HepG2 (cell line): ENCODE data around the gene HLA-C. TPM values are rescaled to one million over a fixed set of nuclear protein-coding genes. Genes with fewer than 3 reads are reported as not detected.

Experiments used
- polyA plus RNA-seq, 8 experiments: library from polyadenylated mRNA; depleted of rRNA in 3 of 8; stranded (reverse) in 7 of 8; unstranded in 1 of 8; fragments of >200 nt; fragmentation: Illumina TruSeq in 4 of 8; extraction: Trizol in 4 of 8; gene quantifications; 2 replicates each; pipeline versions ENCODE4 v1.2.1 to v1.2.3, GENCODE V29; 2011 to 2016; ENCODE audit warnings: low read depth in 4 of 8, missing spikeins in 1 of 8, mixed read lengths in 1 of 8; ENCODE audit not compliant: insufficient read depth in 1 of 8
- small RNA-seq, 3 experiments: library from RNA; depleted of rRNA; stranded (forward); fragments of <200 nt; gene quantifications; one replicate each; pipeline ENCODE3, GENCODE V24; 2012; ENCODE audit warnings: low read depth in 2 of 3, low replicate concordance in 1 of 3; ENCODE audit not compliant: insufficient read length in 3 of 3, insufficient read depth in 2 of 3
- total RNA-seq, 5 experiments: library from RNA; depleted of rRNA; stranded (reverse); fragments of >200 nt; fragmentation: Illumina TruSeq; extraction: Trizol; gene quantifications; 2 replicates each; pipeline ENCODE4 v1.2.3, GENCODE V29; 2016; ENCODE audit warnings: low read depth in 1 of 5

Gene HLA-C
- total and polyA plus RNA-seq, 2 of the 13 experiments (the other 11 are each of a cell fraction or from before 2014, with no cell fraction given), result 77.1 to 155 TPM

Small RNA genes lying within 50 kb of the gene (small RNA-seq; reads per million reads assigned to genes)
- gene AL662844.1, result 0 reads per million in 3 experiments

Other genes with a start within 250 kb of the HLA-C start
- gene C6orf15, start 159.5 kb downstream of the HLA-C start, total RNA-seq (2016; rRNA removed; fragmentation: Illumina TruSeq; extraction: Trizol), result not detected in 2 replicates
- not detected in 2 replicates for gene C6orf15, start 159.5 kb downstream of the HLA-C start, polyA plus RNA-seq (2011; rRNA removed)
- 0.02 TPM in 1 of 2 replicates, not detected in the other for gene PSORS1C1, start 157.3 kb downstream of the HLA-C start, total RNA-seq (2016; rRNA removed; fragmentation: Illumina TruSeq; extraction: Trizol)
- gene PSORS1C1, start 157.3 kb downstream of the HLA-C start, polyA plus RNA-seq (2011; rRNA removed), result 0.01 and 0.24 TPM in 2 replicates
- not detected in 2 replicates for gene CDSN, start 151.6 kb downstream of the HLA-C start, total RNA-seq (2016; rRNA removed; fragmentation: Illumina TruSeq; extraction: Trizol)
- not detected in 2 replicates for gene CDSN, start 151.6 kb downstream of the HLA-C start, polyA plus RNA-seq (2011; rRNA removed)
- not detected in 2 replicates for gene PSORS1C2, start 133.0 kb downstream of the HLA-C start, total RNA-seq (2016; rRNA removed; fragmentation: Illumina TruSeq; extraction: Trizol)
- not detected in 2 replicates for gene PSORS1C2, start 133.0 kb downstream of the HLA-C start, polyA plus RNA-seq (2011; rRNA removed)
- gene CCHCR1, start 114.3 kb downstream of the HLA-C start, total RNA-seq (2016; rRNA removed; fragmentation: Illumina TruSeq; extraction: Trizol), result 20.2 and 28.2 TPM in 2 replicates
- gene CCHCR1, start 114.3 kb downstream of the HLA-C start, polyA plus RNA-seq (2011; rRNA removed), result 14.6 and 17.2 TPM in 2 replicates
- gene TCF19, start 113.5 kb downstream of the HLA-C start, total RNA-seq (2016; rRNA removed; fragmentation: Illumina TruSeq; extraction: Trizol), result 20.5 and 22.2 TPM in 2 replicates
- 4.2 and 4.9 TPM in 2 replicates for gene TCF19, start 113.5 kb downstream of the HLA-C start, polyA plus RNA-seq (2011; rRNA removed)
- gene POU5F1, start 101.4 kb downstream of the HLA-C start, total RNA-seq (2016; rRNA removed; fragmentation: Illumina TruSeq; extraction: Trizol), result 1.2 and 2.5 TPM in 2 replicates
- 6.8 and 7.2 TPM in 2 replicates for gene POU5F1, start 101.4 kb downstream of the HLA-C start, polyA plus RNA-seq (2011; rRNA removed)
- 15.5 and 35.3 TPM in 2 replicates for gene HLA-B, start 85.1 kb upstream of the HLA-C start, total RNA-seq (2016; rRNA removed; fragmentation: Illumina TruSeq; extraction: Trizol)
- 88.9 and 228 TPM in 2 replicates for gene HLA-B, start 85.1 kb upstream of the HLA-C start, polyA plus RNA-seq (2011; rRNA removed)
- gene MICA, start 131.5 kb upstream of the HLA-C start, total RNA-seq (2016; rRNA removed; fragmentation: Illumina TruSeq; extraction: Trizol), result 20.5 and 38.1 TPM in 2 replicates
- 21.6 and 29.3 TPM in 2 replicates for gene MICA, start 131.5 kb upstream of the HLA-C start, polyA plus RNA-seq (2011; rRNA removed)
- gene MICB, start 226.1 kb upstream of the HLA-C start, total RNA-seq (2016; rRNA removed; fragmentation: Illumina TruSeq; extraction: Trizol), result 9.0 and 12.5 TPM in 2 replicates
- gene MICB, start 226.1 kb upstream of the HLA-C start, polyA plus RNA-seq (2011; rRNA removed), result 12.8 and 15.4 TPM in 2 replicates